H1 (cell line): Measurements from ENCODE around the gene PRKAR1B. TPM values are rescaled to one million over a fixed set of nuclear protein-coding genes. Genes with fewer than 3 reads are reported as not detected.

Experiments
- HDAC6 ChIP-seq: IDR thresholded peaks from one replicate; pipeline ENCODE4 v1.7.1; 2012; ENCODE audit warnings: low read depth, mild to moderate bottlenecking, inconsistent platforms, low read length, moderate library complexity
- PHF8 ChIP-seq: fragments of 200-600 bp; sonication (generic); conservative IDR thresholded peaks from 2 replicates; pipeline ENCODE4 v1.7.1; 2012; ENCODE audit warnings: low read depth, mild to moderate bottlenecking, inconsistent platforms, low read length, moderate library complexity
- YY1 ChIP-seq: IDR thresholded peaks from 2 replicates; pipeline ENCODE4 v1.6.1; 2011; ENCODE audit warnings: low read depth, mild to moderate bottlenecking, low read length
- polyA plus RNA-seq, 7 experiments: library from polyadenylated mRNA; depleted of rRNA in 3 of 7; stranded (reverse) in 5 of 7; unstranded in 2 of 7; fragments of >200 nt in 5 of 7; fragments of 200-250 nt in 2 of 7; gene quantifications; 1 replicate in 5 of 7; 2 replicates in 1 of 7; 4 replicates in 1 of 7; pipeline versions ENCODE4 v1.2.1 to v1.2.3, GENCODE V29; 2011 to 2013; ENCODE audit warnings: missing spikeins in 2 of 7, mixed read lengths in 2 of 7
- total RNA-seq: library from RNA; stranded (reverse); fragmentation: NEBNext Ultra II Directional; extraction: Animal tissue kit (Norgen Biotek cat#: 25700); gene quantifications from 2 replicates; pipeline ENCODE4 v1.2.1, GENCODE V29; 2021

Gene PRKAR1B
- total and polyA plus RNA-seq, 2 of the 8 experiments (the other 6 are each of a cell fraction or from before 2014, with no cell fraction given) = 12.3 to 55.7 TPM

DNA sequence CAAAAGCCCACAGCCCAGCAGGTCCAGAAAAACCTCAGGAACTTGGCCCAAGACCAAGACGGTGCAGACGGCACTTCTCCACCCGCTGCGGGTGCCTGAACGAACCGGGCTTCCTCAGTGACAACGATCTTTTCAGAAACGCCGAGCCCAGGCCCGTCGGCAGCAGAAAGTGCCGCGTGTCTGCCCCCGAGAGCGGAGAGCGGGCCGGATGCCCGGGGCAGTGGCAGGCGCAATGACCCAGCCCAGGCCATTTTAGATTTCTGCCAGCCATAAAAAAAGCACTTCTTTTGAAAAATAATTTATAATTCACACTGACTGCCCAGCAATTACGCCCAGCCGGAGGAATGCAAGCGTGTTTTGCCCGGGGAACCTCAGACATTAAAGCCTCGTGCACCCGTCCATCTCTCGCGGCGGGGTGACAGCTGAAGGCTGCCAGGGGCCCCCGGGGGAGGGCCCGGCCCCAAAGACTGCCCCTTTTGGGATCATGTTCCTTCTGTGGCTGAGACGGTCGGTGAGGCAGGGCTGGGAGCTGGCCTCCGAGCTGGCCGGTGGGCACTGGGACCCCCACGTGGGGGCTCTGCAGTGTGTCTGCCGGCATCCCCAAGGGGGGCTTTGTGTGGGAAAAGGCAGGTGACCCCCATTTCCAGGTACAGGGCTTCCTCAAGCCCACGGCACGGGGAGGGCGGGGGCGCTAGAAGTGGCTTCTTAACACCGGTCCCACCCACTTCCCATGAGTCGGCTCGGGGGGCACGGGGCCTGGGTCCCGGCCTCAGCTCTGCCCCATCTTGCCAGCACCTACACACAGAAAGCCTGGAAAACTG, 136.1 kb downstream of the PRKAR1B start (continued):
- no peak for TF ChIP-seq HDAC6
- no peak for TF ChIP-seq PHF8
- no peak for TF ChIP-seq YY1
